ENCODE measurements around the gene WASF2. TPM values are rescaled to one million over a fixed set of nuclear protein-coding genes. Genes with fewer than 3 reads are reported as not detected.
A peak's percentile ranks its signal among the peaks of the same experiment; 100 is the strongest.
"Not testable (repeated sequence)": the region's sequence is repeated elsewhere in the genome, so short reads cannot be mapped to it uniquely, and the experiment has no call there.

WASF2 gene
- polyA plus RNA-seq, 4 donors, result 116 to 135 (median 124) TPM

- DNase-seq (ENCODE audit: low read depth in 4 of 4, low spot score in 2 of 4), result no peak
Measured at GRCh38 chr1:27400963-27401341, 89.0 kb downstream of the WASF2 start.

- no peak for DNase-seq (ENCODE audit: low read depth in 4 of 4, low spot score in 2 of 4)
Measured at GRCh38 chr1:27400082-27400962, 89.6 kb downstream of the WASF2 start.

- DNase-seq (ENCODE audit: low read depth in 4 of 4, low spot score in 2 of 4), result no peak
Measured at GRCh38 chr1:27399251-27400025, 90.5 kb downstream of the WASF2 start.

- no peak for DNase-seq (ENCODE audit: low read depth in 4 of 4, low spot score in 2 of 4)
Measured at GRCh38 chr1:27398405-27399149, 91.4 kb downstream of the WASF2 start.

GRCh38 chr1:27397749-27398148, 92.2 kb downstream of the WASF2 start:
- no peak for DNase-seq (ENCODE audit: low read depth in 4 of 4, low spot score in 2 of 4)

- DNase-seq (ENCODE audit: low read depth in 4 of 4, low spot score in 2 of 4), result no peak
Measured at GRCh38 chr1:27397110-27397509, 92.9 kb downstream of the WASF2 start.

- DNase-seq (ENCODE audit: low read depth in 4 of 4, low spot score in 2 of 4), result no peak
Measured at GRCh38 chr1:27395441-27396195, 94.3 kb downstream of the WASF2 start.

GRCh38 chr1:27394925-27395324, 95.0 kb downstream of the WASF2 start:
- DNase-seq (ENCODE audit: low read depth in 4 of 4, low spot score in 2 of 4), result no peak

- DNase-seq (ENCODE audit: low read depth in 4 of 4, low spot score in 2 of 4), result no peak
Measured at GRCh38 chr1:27394282-27394658, 95.7 kb downstream of the WASF2 start.

GRCh38 chr1:27393641-27394281, 96.2 kb downstream of the WASF2 start:
- no peak for DNase-seq (ENCODE audit: low read depth in 4 of 4, low spot score in 2 of 4)

- DNase-seq (ENCODE audit: low read depth in 4 of 4, low spot score in 2 of 4), result no peak
Measured at GRCh38 chr1:27392778-27393635, 97.0 kb downstream of the WASF2 start.

GRCh38 chr1:27392096-27392777, 97.7 kb downstream of the WASF2 start, which contains the start of gene GPR3:
Gene GPR3, plus strand, starts transcription at chr1:27392622. Its CDS starts 1,177 bp downstream, at chr1:27393799.
- peak in 1 of 4 donors; percentile 76 for DNase-seq (ENCODE audit: low read depth in 4 of 4, low spot score in 2 of 4)

GRCh38 chr1:27391511-27392095, 98.4 kb downstream of the WASF2 start:
- no peak for DNase-seq (ENCODE audit: low read depth in 4 of 4, low spot score in 2 of 4)

- no peak for DNase-seq (ENCODE audit: low read depth in 4 of 4, low spot score in 2 of 4)
Measured at GRCh38 chr1:27388337-27389005, 101.5 kb downstream of the WASF2 start.

- DNase-seq (ENCODE audit: low read depth in 4 of 4, low spot score in 2 of 4), result not testable (repeated sequence)
Measured at GRCh38 chr1:27384797-27385196, 105.2 kb downstream of the WASF2 start.

GRCh38 chr1:27383661-27384060, 106.3 kb downstream of the WASF2 start:
- no peak for DNase-seq (ENCODE audit: low read depth in 4 of 4, low spot score in 2 of 4)

- no peak for DNase-seq (ENCODE audit: low read depth in 4 of 4, low spot score in 2 of 4)
Measured at GRCh38 chr1:27383039-27383605, 106.8 kb downstream of the WASF2 start, which contains the start of gene CD164L2. Gene CD164L2, minus strand, starts transcription at chr1:27383333. Its CDS starts 94 bp downstream, at chr1:27383239.
